Germinal center (tissue), 1 donor: ENCODE results near the gene CAPN15.
"Not testable (repeated sequence)": the region's sequence is repeated elsewhere in the genome, so short reads cannot be mapped to it uniquely, and the experiment has no call there.

ENCODE experiments used
- DNase-seq: peaks from one replicate; pipeline ENCODE4 v3.0.0; 2012; ENCODE audit warnings: mixed read lengths, low spot score

CAPN15 gene

GRCh38 chr16:507527-507926 lies 20.0 kb upstream of the CAPN15 start:
- not testable (repeated sequence) for DNase-seq

GRCh38 chr16:507996-508395 lies 19.5 kb upstream of the CAPN15 start:
- no peak for DNase-seq

GRCh38 chr16:508884-509736 lies 18.4 kb upstream of the CAPN15 start:
- DNase-seq, result no peak

- DNase-seq, result no peak
Observed at GRCh38 chr16:510066-510825, 17.3 kb upstream of the CAPN15 start.

- no peak for DNase-seq
Observed at GRCh38 chr16:512802-513201, 14.7 kb upstream of the CAPN15 start.

GRCh38 chr16:513950-514349 lies 13.6 kb upstream of the CAPN15 start:
- DNase-seq, result no peak

GRCh38 chr16:515175-515938 lies 12.2 kb upstream of the CAPN15 start:
- no peak for DNase-seq

GRCh38 chr16:515939-516226 lies 11.6 kb upstream of the CAPN15 start:
- DNase-seq, result no peak

GRCh38 chr16:516301-516700 lies 11.2 kb upstream of the CAPN15 start:
- no peak for DNase-seq

- no peak for DNase-seq
Observed at GRCh38 chr16:518858-519257, 8.7 kb upstream of the CAPN15 start.

- DNase-seq, result no peak
Observed at GRCh38 chr16:519425-519824, 8.1 kb upstream of the CAPN15 start.

- DNase-seq, result no peak
Observed at GRCh38 chr16:519841-520687, 7.4 kb upstream of the CAPN15 start.

GRCh38 chr16:520847-521246 lies 6.7 kb upstream of the CAPN15 start:
- DNase-seq, result no peak

- no peak for DNase-seq
Observed at GRCh38 chr16:521381-522210, 5.9 kb upstream of the CAPN15 start.

GRCh38 chr16:522320-523096 lies 5.0 kb upstream of the CAPN15 start:
- no peak for DNase-seq

- DNase-seq, result no peak
Observed at GRCh38 chr16:523097-523741, 4.3 kb upstream of the CAPN15 start.

GRCh38 chr16:524274-525040 lies 3.1 kb upstream of the CAPN15 start:
- no peak for DNase-seq

GRCh38 chr16:525123-525519 lies 2.4 kb upstream of the CAPN15 start:
- DNase-seq, result no peak
